ENCODE measurements around the gene DOCK6.

DOCK6 gene, protein sequence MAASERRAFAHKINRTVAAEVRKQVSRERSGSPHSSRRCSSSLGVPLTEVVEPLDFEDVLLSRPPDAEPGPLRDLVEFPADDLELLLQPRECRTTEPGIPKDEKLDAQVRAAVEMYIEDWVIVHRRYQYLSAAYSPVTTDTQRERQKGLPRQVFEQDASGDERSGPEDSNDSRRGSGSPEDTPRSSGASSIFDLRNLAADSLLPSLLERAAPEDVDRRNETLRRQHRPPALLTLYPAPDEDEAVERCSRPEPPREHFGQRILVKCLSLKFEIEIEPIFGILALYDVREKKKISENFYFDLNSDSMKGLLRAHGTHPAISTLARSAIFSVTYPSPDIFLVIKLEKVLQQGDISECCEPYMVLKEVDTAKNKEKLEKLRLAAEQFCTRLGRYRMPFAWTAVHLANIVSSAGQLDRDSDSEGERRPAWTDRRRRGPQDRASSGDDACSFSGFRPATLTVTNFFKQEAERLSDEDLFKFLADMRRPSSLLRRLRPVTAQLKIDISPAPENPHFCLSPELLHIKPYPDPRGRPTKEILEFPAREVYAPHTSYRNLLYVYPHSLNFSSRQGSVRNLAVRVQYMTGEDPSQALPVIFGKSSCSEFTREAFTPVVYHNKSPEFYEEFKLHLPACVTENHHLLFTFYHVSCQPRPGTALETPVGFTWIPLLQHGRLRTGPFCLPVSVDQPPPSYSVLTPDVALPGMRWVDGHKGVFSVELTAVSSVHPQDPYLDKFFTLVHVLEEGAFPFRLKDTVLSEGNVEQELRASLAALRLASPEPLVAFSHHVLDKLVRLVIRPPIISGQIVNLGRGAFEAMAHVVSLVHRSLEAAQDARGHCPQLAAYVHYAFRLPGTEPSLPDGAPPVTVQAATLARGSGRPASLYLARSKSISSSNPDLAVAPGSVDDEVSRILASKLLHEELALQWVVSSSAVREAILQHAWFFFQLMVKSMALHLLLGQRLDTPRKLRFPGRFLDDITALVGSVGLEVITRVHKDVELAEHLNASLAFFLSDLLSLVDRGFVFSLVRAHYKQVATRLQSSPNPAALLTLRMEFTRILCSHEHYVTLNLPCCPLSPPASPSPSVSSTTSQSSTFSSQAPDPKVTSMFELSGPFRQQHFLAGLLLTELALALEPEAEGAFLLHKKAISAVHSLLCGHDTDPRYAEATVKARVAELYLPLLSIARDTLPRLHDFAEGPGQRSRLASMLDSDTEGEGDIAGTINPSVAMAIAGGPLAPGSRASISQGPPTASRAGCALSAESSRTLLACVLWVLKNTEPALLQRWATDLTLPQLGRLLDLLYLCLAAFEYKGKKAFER (N-terminal part only)

GRCh38 chr19:11261971-11262839 is at the start of gene DOCK6:
Gene DOCK6, minus strand, starts transcription at chr19:11262524. Its CDS starts 84 bp downstream, at chr19:11262440.
- DNase-seq = peak in 1 of 2 donors; percentile 10

DNA sequence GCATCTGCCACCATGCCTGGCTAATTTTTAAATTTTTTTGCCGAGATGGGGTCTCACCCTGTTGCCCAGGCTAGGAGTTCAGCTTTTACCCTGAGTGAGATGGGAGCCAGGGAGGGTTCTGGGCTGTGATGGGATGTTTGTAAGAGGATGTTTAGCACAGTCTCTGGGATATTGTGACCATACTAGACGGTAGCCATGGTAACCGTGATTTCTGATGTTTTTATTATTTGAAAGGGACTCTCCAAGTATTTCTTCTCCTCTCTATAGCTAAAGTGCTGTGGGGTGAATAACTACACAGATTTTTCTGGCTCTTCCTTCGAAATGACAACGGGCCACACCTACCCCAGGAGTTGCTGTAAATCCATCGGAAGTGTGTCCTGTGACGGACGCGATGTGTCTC is 44.0 kb upstream of the DOCK6 start:
- DNase-seq = no peak

DNA sequence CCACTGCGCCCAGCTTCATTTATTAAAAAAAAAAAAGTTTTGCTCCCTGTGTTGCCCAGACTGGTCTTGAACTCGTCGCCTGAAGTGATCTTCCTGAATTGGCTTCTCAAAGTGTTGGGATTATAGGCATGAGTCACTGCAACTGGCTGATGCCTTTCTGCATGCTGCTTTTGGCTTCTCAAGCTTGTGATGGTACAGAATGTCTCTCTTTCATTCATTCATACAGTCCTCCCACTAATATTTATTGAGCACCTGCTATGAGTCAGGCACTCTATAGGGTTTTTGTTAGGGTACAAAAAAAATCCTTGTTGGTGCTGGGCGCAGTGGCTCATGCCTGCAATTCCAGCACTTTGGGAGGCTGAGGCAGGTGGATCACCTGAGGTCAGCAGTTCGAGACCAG is 42.6 kb upstream of the DOCK6 start:
- DNase-seq = no peak

DNA sequence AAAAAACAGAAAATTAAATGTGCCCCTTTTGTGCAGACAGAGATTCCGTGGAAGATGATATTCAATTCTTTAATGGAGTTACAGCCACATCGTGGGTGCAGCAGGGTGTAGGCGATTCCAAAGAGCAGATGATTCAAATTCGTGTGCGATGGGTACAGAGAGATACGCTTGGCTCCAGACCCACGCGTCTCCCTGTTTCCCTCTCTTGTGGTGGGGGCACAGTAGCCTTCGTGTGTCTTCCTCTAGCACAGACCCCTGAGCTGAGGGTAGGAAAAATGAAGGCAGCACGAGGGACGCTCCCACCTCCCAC is 38.4 kb upstream of the DOCK6 start:
- DNase-seq = no peak

GRCh38 chr19:11299946-11300810 is 37.9 kb upstream of the DOCK6 start:
- DNase-seq = no peak

DNA sequence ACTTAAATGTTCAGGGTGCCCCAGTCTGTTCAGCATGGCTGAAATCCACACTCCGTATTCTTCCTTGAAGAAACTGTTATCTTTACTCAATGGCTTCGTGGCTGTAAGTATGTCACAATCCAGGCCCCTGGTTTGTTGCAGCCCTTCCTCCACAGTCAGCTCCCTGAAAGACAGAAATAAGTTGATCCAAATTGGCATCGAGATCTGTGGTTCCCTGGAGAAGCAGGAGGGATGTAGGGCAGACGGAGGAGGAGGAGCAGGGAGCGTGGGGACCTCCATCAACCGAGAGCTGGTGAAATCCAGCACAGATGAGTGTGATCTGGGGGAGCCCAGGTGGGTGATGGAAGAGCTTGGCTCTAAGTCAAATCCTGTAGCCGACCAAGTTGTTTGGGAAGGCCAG is 33.9 kb upstream of the DOCK6 start:
- DNase-seq = no peak

- no peak for DNase-seq
Observed at GRCh38 chr19:11295665-11296245, 33.4 kb upstream of the DOCK6 start, which contains the start of gene TSPAN16. Gene TSPAN16, plus strand, starts transcription at chr19:11296160. Its CDS starts 138 bp downstream, at chr19:11296298.

- DNase-seq = no peak
Observed at GRCh38 chr19:11295180-11295579, 32.9 kb upstream of the DOCK6 start.

DNA sequence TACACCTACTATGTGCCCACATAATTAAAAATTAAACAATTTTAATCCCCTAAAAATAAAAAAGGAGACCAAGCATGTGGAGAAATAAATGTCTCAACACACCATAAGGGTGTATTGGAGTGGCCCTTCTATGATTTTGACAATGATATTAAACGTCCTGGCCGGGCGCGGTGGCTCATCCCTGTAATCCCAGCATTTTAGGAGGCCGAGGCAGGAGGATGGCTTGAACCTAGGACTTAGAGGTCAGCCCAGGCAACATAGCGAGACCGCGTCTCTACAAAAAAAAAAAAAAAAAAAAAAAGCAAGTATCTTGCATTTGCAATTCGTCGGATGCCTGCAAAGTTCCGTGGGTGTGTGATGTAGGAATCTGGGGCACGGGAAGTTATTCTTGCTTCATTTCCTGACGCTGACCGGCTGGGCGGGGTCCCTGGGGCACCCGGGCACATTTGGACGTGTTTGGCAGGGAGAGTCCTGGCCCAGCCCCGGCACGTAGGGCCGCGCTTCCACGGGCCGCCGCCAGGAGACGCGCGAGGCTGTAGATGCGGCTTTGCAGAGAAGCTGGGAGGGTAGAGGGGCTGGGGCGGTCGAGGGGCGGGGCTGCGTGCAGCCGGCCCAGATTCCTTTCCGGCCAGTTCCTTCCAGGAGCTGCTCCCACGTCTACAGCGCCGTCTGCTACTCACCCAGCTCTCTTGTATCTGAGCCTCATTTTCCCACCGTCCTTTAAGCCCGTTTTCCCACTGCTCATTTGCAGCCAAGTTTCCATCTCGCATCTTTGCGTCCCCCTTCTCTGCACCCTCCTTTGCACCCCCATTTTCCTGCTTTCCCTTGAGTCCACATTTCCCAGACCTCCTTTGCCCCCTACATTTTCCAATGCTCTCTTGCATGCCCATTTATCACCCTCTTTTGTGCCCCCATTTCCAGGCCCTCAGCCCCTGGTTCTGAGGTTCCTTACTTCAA is 31.4 kb upstream of the DOCK6 start:
- peak; percentile 60 to 76 for DNase-seq

DNA sequence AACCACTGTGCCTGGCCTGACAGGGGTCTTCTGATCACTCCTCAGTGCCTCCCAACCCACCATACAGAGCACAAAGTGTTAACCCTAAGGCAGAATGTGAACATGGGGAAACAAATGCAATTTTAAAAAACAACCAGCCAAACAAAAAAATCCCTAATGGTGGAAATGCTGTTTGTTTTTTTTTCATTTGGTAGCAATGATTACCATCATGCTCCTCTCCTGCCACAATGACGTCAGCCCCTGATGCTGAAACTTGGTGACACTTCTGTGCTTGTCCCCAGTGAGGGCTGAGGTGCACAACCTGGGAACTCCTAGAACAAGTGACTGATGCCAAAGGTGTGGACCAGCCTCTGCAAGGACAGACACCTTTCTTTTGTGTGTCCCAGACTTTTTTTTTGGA is 29.7 kb upstream of the DOCK6 start:
- DNase-seq = no peak

GRCh38 chr19:11291415-11291814 is 29.1 kb upstream of the DOCK6 start:
- no peak for DNase-seq

DNA sequence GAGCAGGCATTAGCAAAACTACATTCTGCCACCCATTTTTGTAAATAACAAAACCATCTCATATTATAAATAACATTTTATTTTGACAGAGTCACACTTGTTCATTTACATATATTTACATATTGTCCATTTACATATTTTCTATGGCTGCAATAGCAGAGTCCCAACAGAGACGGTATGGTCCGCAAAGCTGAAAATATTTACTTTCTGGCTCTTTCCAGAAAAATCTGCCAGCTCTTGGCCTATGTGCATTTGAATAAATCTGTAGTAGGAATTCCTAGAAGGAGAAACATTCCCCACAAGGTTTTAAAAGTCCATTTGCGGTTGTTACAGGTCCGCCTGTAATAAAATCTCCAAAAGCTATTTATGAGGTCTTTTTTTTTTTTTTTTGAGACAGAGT is 27.9 kb upstream of the DOCK6 start:
- DNase-seq = no peak

DNA sequence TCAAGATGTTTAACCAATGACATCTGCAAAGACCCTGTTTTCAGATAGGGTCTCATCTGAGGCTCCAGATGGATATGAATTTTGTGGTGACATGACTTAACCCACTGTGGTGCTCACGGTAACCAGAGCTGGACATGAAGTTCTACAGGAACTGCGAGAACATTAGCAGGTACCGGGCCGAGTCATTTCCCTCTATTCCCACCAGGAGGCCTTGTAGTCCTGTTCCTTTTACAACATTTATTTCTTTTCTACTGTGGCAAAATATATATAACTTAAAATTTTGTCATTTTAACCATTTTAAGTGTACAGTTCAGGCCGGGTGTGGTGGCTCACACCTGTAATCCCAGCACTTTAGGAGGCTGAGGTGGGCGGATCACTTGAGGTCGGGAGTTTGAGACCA is 26.0 kb upstream of the DOCK6 start:
- no peak for DNase-seq

GRCh38 chr19:11286312-11286974 is 24.1 kb upstream of the DOCK6 start:
- DNase-seq = no peak

GRCh38 chr19:11284515-11284914 is 22.2 kb upstream of the DOCK6 start:
- no peak for DNase-seq

GRCh38 chr19:11281356-11282049 is 19.2 kb upstream of the DOCK6 start:
- DNase-seq = no peak

- DNase-seq = no peak
Observed at GRCh38 chr19:11279505-11280236, 17.3 kb upstream of the DOCK6 start.

GRCh38 chr19:11278670-11279069 is 16.3 kb upstream of the DOCK6 start:
- no peak for DNase-seq
